Measurements from ENCODE around the gene GPRC5A.

GPRC5A gene

DNA sequence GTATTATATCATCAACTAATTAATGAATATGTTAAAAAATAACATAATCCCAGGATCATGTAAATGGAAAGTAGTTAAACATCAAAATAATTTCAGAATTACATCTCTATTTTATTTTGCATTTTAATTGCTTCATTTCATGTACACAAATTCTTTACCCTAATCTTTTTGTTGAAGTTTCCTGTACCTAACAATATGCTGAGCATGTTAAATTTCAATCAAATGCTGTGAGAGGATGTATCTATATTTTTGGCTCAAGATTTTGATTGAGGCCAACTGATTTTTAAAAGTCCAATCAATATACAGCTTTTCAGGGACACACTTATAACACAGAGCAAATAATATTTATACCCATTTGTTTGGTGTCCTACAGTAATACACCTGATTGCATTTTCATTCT lies 54.2 kb downstream of the GPRC5A start:
- no peak for DNase-seq

GRCh38 chr12:12946686-12947355 lies 55.5 kb downstream of the GPRC5A start:
- DNase-seq: no peak

DNA sequence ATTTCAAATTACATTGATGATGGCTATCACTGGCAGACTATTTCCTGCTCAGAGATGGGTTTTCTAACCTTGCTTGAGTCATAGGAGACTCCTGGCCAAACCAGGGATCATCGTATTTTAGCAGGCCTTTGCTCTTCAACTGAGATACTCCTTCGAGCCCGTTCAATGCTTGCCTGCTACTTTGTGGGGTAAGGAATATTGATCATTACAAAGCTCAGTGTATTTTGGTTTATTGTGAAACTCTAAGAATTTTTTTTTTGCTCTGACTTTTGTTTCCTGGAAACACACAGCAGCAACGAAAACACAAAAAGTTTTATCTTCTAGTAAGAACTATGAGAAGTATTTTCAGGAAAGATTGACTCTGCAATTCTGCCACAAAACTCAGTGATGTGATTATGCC lies 56.5 kb downstream of the GPRC5A start:
- no peak for DNase-seq

DNA sequence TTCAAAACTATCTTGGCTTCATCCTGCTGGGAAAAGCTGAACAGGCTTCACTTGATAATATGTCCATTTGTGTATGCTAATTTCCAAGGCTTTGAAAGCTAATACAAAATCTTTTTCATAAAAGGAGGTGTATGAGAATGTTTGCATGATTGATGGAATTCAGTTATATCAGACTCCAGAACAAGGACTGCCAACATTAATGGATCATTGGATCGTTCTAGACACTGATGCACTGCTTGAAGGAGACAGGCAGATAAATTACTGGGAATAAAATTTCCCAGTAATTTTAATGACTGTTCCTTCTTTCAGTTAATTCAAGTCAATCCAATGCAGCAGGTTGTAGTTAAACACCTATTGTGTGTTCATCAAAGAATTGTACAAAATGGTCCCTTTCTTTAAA lies 60.1 kb downstream of the GPRC5A start:
- DNase-seq: no peak

DNA sequence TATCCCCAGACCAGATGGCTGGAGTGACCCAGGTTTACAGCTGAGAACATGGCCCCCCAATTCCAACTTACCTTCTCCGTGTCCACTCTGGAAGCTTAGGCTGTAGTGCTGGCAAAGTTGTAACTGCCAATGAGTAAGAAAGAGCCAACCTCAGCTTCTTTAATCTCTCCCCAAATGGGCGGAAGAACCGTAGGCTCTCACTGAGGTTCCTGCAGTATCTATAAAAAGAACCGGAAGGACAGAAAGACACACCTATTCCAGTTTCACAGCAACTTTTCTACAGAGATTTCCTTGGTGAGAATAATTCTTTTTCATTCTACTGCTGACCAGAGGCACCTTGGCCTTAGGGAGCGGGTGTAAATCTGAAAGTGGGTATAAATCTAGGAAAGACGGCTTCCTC lies 60.7 kb downstream of the GPRC5A start, which contains the start of gene GPRC5D:
TSS of gene GPRC5D (minus strand) at position 135 of the 400 bp plus-strand sequence. CDS start 1,786 bp downstream, outside the sequence.
- DNase-seq: no peak

DNA sequence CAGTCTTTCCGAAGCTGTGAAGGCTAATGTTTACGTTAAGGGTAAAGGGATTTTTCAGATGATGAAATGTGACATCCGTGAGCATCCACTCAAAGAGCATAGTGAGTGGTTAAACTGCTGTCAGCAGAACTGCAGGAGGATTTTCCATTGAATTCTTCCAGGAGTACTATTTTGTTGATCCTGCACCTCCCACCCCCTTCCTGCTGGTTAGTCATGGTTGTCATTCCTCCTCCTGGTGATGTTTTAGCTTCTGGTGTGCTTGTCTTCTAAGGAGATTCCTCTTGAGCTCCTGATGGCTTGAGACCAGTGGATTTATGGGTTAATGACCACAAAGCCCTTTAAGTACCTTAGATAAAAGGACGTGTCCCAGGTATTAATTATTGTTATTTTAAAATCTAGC lies 63.0 kb downstream of the GPRC5A start:
- no peak for DNase-seq

DNA sequence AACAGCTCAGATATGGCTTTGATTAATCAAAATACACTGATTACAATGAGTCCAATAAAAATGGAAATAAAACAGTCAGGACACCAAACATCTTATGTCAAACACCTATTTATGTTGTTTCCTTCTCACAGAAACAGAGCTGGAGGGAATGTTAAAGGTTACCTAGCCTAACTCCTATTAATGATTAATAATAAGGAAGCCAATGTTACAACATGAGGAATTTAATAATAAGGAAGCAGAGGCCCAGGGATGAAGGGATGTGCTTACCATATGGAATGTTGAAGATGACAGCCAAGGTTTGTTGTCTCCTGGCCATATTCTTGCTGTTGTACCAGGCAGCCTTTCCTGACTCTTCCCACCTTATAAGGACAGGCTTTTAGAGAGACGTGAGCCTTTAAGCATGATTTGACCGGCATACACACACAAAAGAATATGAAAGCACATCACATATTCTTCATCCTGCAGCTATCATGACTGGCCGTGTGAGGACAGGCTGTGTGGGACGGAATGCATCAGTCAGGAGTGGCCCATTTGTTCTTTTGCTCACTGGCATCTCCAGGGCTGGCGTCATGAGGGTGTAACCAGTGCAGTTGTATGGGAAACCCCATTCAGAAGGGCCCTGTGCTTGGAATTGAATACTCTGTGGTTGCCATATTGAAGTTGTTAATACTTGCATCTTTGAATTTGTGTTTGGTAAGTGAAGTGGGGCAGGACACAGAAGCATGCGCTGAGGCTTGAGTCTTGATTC lies 63.7 kb downstream of the GPRC5A start:
- DNase-seq: no peak

DNA sequence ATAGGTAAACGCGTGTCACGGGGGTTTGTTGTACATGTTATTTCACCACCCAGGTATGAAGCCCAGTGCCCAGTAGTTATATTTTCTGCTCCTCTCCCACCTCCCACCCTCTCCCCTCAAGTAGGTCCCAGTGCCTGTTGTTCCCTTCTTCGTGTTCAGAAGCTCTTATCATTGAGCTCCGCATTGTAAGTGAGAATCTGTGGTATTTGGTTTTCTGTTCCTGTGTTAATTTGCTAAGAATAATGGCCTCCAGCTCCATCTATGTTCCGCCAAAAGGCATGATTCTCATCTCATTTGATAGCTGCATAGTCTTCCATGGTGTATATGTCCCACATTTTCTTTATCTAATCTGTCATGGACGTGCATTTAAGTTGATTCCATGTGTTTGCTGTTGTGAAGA lies 67.5 kb downstream of the GPRC5A start:
- DNase-seq: no peak

GRCh38 chr12:12960639-12961209 lies 69.4 kb downstream of the GPRC5A start:
- DNase-seq: no peak

DNA sequence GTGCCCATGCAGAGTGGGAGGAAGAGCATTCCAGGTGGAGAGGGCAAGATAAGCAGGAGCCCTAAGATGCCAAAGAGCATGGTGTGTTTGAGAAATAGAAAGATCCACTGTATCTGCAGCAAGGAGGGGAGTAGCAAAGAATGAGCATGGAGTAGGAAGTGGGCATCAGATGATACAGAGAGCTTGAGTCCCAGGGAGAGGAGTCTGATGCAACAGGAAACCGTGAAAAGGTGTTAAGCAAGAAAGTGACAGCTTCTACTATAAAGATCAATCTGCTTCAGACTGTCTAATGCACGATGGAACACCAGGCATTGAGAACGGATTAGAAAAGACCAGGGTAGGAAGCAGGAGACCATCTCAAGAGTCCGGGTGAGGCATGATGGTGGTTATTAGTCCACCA lies 72.9 kb downstream of the GPRC5A start:
- DNase-seq: no peak

DNA sequence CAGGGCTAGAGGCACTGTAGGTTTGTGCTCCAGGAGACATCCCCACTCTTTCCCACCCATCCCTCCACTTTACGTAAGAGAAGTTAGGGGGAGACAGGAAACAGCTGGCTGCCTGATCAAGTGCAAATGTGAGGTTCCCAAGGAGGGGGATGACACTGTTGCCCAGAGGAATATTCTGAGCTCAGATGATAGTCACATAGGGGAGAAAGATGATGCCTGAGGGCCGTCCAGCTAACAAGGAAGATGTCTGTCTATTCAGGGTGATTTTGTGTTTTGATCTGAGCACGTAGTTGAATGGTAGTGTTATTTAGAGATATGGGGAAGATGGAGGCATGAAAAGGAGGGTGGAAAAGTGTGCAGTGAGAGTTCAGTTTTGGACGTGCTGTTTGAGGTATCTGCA lies 74.5 kb downstream of the GPRC5A start:
- no peak for DNase-seq
